GM23338 (cell line): ENCODE measurements around the gene ANGPT4. TPM values are rescaled to one million over a fixed set of nuclear protein-coding genes. Genes with fewer than 3 reads are reported as not detected.

Experiments used
- ATAC-seq: fragments of 200-7000 bp; cut with Tn5 transposase; 3 replicates; pipeline ENCODE4 v1.9.1; 2020
- DNase-seq: peaks from one replicate; pipeline ENCODE4 v3.0.0-alpha.2; 2015; ENCODE audit warnings: low spot score
- H2AFZ ChIP-seq: fragments of 200-600 bp; sonication (generic); 2 replicates; pipeline ENCODE4 v1.8.0; 2016; ENCODE audit warnings: antibody characterized with exemption, mild to moderate bottlenecking, moderate library complexity
- H3F3A ChIP-seq: fragments of 200-600 bp; sonication (generic); replicated peaks from 2 replicates; pipeline ENCODE4 v1.8.0; 2017; ENCODE audit warnings: antibody characterized with exemption, mixed run types, low read depth
- H3K27ac ChIP-seq: fragments of 200-600 bp; sonication (generic); 2 replicates; pipeline ENCODE4 v1.6.1; 2016; ENCODE audit warnings: low read depth
- H3K27me3 ChIP-seq: fragments of 200-600 bp; sonication (generic); 2 replicates; pipeline ENCODE4 v1.8.0; 2016; ENCODE audit warnings: mild to moderate bottlenecking, mixed run types, moderate library complexity; ENCODE audit not compliant: insufficient read depth
- H3K36me3 ChIP-seq: fragments of 200-600 bp; sonication (generic); 2 replicates; pipeline ENCODE4 v1.8.0; 2016; ENCODE audit warnings: mild to moderate bottlenecking; ENCODE audit not compliant: insufficient read depth
- H3K4me1 ChIP-seq: fragments of 200-600 bp; sonication (generic); 2 replicates; pipeline ENCODE4 v1.8.0; 2016; ENCODE audit warnings: mild to moderate bottlenecking, moderate library complexity; ENCODE audit not compliant: insufficient read depth
- H3K4me2 ChIP-seq: fragments of 200-600 bp; sonication (generic); 2 replicates; pipeline ENCODE4 v1.7.1; 2017; ENCODE audit warnings: mixed run types
- H3K4me3 ChIP-seq: fragments of 200-600 bp; sonication (generic); 2 replicates; pipeline ENCODE4 v1.6.1; 2016; ENCODE audit warnings: mixed run types
- H3K79me2 ChIP-seq: fragments of 200-600 bp; sonication (generic); replicated peaks from 2 replicates; pipeline ENCODE4 v1.8.0; 2017; ENCODE audit warnings: mild to moderate bottlenecking; ENCODE audit not compliant: insufficient read depth
- H3K9me2 ChIP-seq: fragments of 200-600 bp; sonication (generic); 2 replicates; pipeline ENCODE4 v1.8.0; 2017; ENCODE audit not compliant: insufficient read depth
- H4K20me1 ChIP-seq: fragments of 200-600 bp; sonication (generic); replicated peaks from 2 replicates; pipeline ENCODE4 v1.8.0; 2017; ENCODE audit warnings: mild to moderate bottlenecking; ENCODE audit not compliant: insufficient read depth
- H3K27ac Mint-ChIP-seq: 2 replicates; pipeline ENCODE4 v1.8.0; 2020; ENCODE audit warnings: inconsistent platforms, mild to moderate bottlenecking, moderate library complexity, mixed read lengths
- H3K27me3 Mint-ChIP-seq: 3 replicates; pipeline ENCODE4 v1.8.0; 2022; ENCODE audit warnings: low read depth, mild to moderate bottlenecking, moderate library complexity, mixed read lengths, inconsistent platforms; ENCODE audit not compliant: insufficient read depth, poor library complexity
- H3K36me3 Mint-ChIP-seq: 3 replicates; pipeline ENCODE4 v1.8.0; 2021; ENCODE audit warnings: low read depth, mild to moderate bottlenecking, inconsistent platforms, moderate library complexity, mixed read lengths
- H3K4me1 Mint-ChIP-seq: 3 replicates; pipeline ENCODE4 v1.8.0; 2020; ENCODE audit warnings: mild to moderate bottlenecking, inconsistent platforms, mixed read lengths
- H3K4me3 Mint-ChIP-seq: 3 replicates; pipeline ENCODE4 v1.8.0; 2021; ENCODE audit warnings: moderate library complexity, mild to moderate bottlenecking, inconsistent platforms, mixed read lengths
- H3K9me3 Mint-ChIP-seq: 3 replicates; pipeline ENCODE4 v1.8.0; 2020; ENCODE audit warnings: moderate library complexity, mild to moderate bottlenecking, inconsistent platforms, mixed read lengths
- CREB1 ChIP-seq: fragments of 250-450 bp; sonication (Bioruptor Pico); IDR thresholded peaks from 2 replicates; pipeline ENCODE4 v1.5.0; 2020; ENCODE audit warnings: low read depth, mild to moderate bottlenecking, moderate library complexity
- EZH2 ChIP-seq: fragments of 200-600 bp; sonication (generic); IDR thresholded peaks from one replicate; pipeline ENCODE4 v1.8.0; 2017; ENCODE audit warnings: antibody characterized with exemption, mild to moderate bottlenecking, low read depth; ENCODE audit not compliant: unreplicated experiment
- EZH2phosphoT487 ChIP-seq: fragments of 200-600 bp; sonication (generic); IDR thresholded peaks from one replicate; pipeline ENCODE4 v1.8.1; 2018; ENCODE audit warnings: antibody characterized with exemption; ENCODE audit not compliant: unreplicated experiment
- NANOG ChIP-seq: IDR thresholded peaks from 2 replicates; pipeline ENCODE4 v1.6.1; 2016; ENCODE audit warnings: antibody characterized with exemption, borderline replicate concordance
- POLR2AphosphoS5 ChIP-seq: IDR thresholded peaks from 2 replicates; pipeline ENCODE4 v1.6.1; 2016; ENCODE audit warnings: antibody characterized with exemption, low read depth
- ZNF114 ChIP-seq: fragments of 250-450 bp; sonication (Bioruptor Pico); IDR thresholded peaks from 2 replicates; pipeline ENCODE4 v1.5.0; 2020; ENCODE audit warnings: mild to moderate bottlenecking, moderate library complexity
- ZNF331 ChIP-seq: fragments of 250-450 bp; sonication (Bioruptor Pico); IDR thresholded peaks from 2 replicates; pipeline ENCODE4 v1.5.0; 2020; ENCODE audit warnings: low read depth, mild to moderate bottlenecking, moderate library complexity
- polyA plus RNA-seq: library from polyadenylated mRNA; unstranded; fragments of >200 nt; fragmentation: Nextera tagmentation; extraction: Ambion mirVana; gene quantifications from 2 replicates; pipeline ENCODE4 v1.2.1, GENCODE V29; 2016
- total RNA-seq: library from RNA; depleted of rRNA; stranded (reverse); fragments of >200 nt; shearing (Covaris generic); gene quantifications from 2 replicates; pipeline ENCODE4 v1.2.3, GENCODE V29; 2014
- TF ChIP-seq, protein P1 (sequence below): fragments of 250-450 bp; sonication (Bioruptor Pico); IDR thresholded peaks from 2 replicates; pipeline ENCODE4 v1.5.0; 2020; ENCODE audit warnings: mild to moderate bottlenecking, moderate library complexity
- TF ChIP-seq, protein P2 (sequence below): IDR thresholded peaks from one replicate; pipeline ENCODE4 v1.6.1; 2018; ENCODE audit warnings: antibody characterized with exemption; ENCODE audit not compliant: unreplicated experiment

Gene ANGPT4
- total and polyA plus RNA-seq, 2 experiments from 2014 or later: 0.17 TPM; not detected in 1

DNA sequence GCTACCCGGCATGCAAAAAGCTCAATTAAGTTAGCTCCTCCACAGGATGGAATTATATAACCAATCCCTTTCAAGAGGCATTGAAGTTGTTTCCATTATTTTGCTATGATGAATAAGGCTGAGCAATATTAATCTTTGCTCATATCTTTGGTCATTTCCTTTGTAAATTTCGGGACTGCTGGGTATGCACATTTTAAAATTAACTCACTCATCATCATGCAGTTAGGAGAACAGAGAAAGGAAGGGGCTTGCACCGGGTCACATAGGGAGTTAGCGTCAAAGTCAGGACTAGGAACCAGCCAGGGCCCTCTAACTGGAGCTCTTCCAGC is 83.0 kb downstream of the ANGPT4 start (continued):
- TF ChIP-seq, protein P1, sequence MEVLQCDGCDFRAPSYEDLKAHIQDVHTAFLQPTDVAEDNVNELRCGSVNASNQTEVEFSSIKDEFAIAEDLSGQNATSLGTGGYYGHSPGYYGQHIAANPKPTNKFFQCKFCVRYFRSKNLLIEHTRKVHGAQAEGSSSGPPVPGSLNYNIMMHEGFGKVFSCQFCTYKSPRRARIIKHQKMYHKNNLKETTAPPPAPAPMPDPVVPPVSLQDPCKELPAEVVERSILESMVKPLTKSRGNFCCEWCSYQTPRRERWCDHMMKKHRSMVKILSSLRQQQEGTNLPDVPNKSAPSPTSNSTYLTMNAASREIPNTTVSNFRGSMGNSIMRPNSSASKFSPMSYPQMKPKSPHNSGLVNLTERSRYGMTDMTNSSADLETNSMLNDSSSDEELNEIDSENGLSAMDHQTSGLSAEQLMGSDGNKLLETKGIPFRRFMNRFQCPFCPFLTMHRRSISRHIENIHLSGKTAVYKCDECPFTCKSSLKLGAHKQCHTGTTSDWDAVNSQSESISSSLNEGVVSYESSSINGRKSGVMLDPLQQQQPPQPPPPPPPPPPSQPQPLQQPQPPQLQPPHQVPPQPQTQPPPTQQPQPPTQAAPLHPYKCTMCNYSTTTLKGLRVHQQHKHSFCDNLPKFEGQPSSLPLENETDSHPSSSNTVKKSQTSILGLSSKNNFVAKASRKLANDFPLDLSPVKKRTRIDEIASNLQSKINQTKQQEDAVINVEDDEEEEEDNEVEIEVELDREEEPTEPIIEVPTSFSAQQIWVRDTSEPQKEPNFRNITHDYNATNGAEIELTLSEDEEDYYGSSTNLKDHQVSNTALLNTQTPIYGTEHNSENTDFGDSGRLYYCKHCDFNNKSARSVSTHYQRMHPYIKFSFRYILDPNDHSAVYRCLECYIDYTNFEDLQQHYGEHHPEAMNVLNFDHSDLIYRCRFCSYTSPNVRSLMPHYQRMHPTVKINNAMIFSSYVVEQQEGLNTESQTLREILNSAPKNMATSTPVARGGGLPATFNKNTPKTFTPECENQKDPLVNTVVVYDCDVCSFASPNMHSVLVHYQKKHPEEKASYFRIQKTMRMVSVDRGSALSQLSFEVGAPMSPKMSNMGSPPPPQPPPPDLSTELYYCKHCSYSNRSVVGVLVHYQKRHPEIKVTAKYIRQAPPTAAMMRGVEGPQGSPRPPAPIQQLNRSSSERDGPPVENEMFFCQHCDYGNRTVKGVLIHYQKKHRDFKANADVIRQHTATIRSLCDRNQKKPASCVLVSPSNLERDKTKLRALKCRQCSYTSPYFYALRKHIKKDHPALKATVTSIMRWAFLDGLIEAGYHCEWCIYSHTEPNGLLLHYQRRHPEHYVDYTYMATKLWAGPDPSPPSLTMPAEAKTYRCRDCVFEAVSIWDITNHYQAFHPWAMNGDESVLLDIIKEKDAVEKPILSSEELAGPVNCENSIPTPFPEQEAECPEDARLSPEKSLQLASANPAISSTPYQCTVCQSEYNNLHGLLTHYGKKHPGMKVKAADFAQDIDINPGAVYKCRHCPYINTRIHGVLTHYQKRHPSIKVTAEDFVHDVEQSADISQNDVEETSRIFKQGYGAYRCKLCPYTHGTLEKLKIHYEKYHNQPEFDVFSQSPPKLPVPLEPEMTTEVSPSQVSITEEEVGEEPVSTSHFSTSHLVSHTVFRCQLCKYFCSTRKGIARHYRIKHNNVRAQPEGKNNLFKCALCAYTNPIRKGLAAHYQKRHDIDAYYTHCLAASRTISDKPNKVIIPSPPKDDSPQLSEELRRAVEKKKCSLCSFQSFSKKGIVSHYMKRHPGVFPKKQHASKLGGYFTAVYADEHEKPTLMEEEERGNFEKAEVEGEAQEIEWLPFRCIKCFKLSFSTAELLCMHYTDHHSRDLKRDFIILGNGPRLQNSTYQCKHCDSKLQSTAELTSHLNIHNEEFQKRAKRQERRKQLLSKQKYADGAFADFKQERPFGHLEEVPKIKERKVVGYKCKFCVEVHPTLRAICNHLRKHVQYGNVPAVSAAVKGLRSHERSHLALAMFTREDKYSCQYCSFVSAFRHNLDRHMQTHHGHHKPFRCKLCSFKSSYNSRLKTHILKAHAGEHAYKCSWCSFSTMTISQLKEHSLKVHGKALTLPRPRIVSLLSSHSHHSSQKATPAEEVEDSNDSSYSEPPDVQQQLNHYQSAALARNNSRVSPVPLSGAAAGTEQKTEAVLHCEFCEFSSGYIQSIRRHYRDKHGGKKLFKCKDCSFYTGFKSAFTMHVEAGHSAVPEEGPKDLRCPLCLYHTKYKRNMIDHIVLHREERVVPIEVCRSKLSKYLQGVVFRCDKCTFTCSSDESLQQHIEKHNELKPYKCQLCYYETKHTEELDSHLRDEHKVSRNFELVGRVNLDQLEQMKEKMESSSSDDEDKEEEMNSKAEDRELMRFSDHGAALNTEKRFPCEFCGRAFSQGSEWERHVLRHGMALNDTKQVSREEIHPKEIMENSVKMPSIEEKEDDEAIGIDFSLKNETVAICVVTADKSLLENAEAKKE: no peak
- TF ChIP-seq, protein P2, sequence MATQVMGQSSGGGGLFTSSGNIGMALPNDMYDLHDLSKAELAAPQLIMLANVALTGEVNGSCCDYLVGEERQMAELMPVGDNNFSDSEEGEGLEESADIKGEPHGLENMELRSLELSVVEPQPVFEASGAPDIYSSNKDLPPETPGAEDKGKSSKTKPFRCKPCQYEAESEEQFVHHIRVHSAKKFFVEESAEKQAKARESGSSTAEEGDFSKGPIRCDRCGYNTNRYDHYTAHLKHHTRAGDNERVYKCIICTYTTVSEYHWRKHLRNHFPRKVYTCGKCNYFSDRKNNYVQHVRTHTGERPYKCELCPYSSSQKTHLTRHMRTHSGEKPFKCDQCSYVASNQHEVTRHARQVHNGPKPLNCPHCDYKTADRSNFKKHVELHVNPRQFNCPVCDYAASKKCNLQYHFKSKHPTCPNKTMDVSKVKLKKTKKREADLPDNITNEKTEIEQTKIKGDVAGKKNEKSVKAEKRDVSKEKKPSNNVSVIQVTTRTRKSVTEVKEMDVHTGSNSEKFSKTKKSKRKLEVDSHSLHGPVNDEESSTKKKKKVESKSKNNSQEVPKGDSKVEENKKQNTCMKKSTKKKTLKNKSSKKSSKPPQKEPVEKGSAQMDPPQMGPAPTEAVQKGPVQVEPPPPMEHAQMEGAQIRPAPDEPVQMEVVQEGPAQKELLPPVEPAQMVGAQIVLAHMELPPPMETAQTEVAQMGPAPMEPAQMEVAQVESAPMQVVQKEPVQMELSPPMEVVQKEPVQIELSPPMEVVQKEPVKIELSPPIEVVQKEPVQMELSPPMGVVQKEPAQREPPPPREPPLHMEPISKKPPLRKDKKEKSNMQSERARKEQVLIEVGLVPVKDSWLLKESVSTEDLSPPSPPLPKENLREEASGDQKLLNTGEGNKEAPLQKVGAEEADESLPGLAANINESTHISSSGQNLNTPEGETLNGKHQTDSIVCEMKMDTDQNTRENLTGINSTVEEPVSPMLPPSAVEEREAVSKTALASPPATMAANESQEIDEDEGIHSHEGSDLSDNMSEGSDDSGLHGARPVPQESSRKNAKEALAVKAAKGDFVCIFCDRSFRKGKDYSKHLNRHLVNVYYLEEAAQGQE: no peak
- no peak for TF ChIP-seq ZNF114
- TF ChIP-seq EZH2: no peak

DNA sequence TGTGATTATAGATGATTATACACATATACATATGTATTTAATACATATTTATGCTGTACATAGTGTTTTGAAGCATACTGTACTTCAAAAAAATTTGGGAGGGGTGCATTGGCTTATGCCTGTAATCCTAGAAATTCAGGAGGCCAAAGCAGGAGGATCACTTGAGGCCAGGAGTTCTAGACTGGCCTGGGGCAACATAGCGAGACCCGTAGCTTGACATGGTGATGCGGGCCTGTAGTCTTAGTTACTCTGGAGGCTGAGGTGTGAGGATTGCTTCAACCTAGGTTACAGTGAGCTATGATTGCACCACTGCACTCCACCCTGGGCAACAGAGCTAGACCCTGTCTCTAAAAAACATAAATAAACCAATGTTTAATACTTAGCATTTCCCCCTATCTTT is 84.2 kb downstream of the ANGPT4 start:
- no peak overlapping the region for H3K4me3 ChIP-seq
- H2AFZ ChIP-seq: no peak overlapping the region
- peaks cover 12% of the 10 kb centered on the region for H3K4me1 ChIP-seq
- H3K36me3 ChIP-seq: no peaks in the 10 kb centered on the region
- H3K4me1 Mint-ChIP-seq: peaks cover 4% of the 10 kb centered on the region
- no peaks in the 10 kb centered on the region for H4K20me1 ChIP-seq
- no peak overlapping the region for H3K27ac Mint-ChIP-seq
- ATAC-seq (no peak), DNase-seq (no peak)
- H3K4me3 Mint-ChIP-seq: no peak overlapping the region
- no peaks in the 10 kb centered on the region for H3K9me2 ChIP-seq
- H3K27ac ChIP-seq: no peak overlapping the region
- H3K79me2 ChIP-seq: no peaks in the 10 kb centered on the region
- peaks cover 16% of the 10 kb centered on the region for H3K27me3 ChIP-seq
- H3K27me3 Mint-ChIP-seq: peaks cover 15% of the 10 kb centered on the region
- no peaks in the 10 kb centered on the region for H3F3A ChIP-seq
- H3K4me2 ChIP-seq: no peak overlapping the region
- no peaks in the 10 kb centered on the region for H3K9me3 Mint-ChIP-seq
- no peaks in the 10 kb centered on the region; the same call in 2 of the 3 replicates for H3K36me3 Mint-ChIP-seq
- no peak for TF ChIP-seq EZH2phosphoT487
- no peak for TF ChIP-seq ZNF114
- TF ChIP-seq POLR2AphosphoS5: no peak
- TF ChIP-seq ZNF331: no peak
- TF ChIP-seq EZH2: no peak
- no peak for TF ChIP-seq CREB1
- TF ChIP-seq NANOG: no peak
